Coronary artery (tissue), 2 donors: ENCODE data around the gene AP2S1.
"Not testable (repeated sequence)": the region's sequence is repeated elsewhere in the genome, so short reads cannot be mapped to it uniquely, and the experiment has no call there.

Experiments used
- DNase-seq: peaks from one replicate; pipeline ENCODE4 v3.0.0-alpha.2; 2017; ENCODE audit warnings: low spot score
- H3K27ac ChIP-seq, 2 donors: fragments of 200-600 bp; sonication (generic); one replicate each; pipeline ENCODE4 v1.5.1; 2016 to 2019
- H3K4me3 ChIP-seq: fragments of 200-600 bp; sonication (generic); 2 replicates; pipeline ENCODE4 v1.5.1; 2016; ENCODE audit warnings: mild to moderate bottlenecking, moderate library complexity
- CTCF ChIP-seq: fragments of 200-600 bp; sonication (generic); IDR thresholded peaks from one replicate; pipeline ENCODE4 v1.5.1; 2019; ENCODE audit warnings: antibody characterized with exemption

Gene AP2S1

GRCh38 chr19:46812977-46813838, 37.4 kb downstream of the AP2S1 start:
- H3K27ac ChIP-seq = peak overlapping the region; percentile 88 to 91
- DNase-seq = peak; percentile 85
- peak overlapping the region; percentile 20 for H3K4me3 ChIP-seq
- TF ChIP-seq CTCF = no peak

GRCh38 chr19:46809534-46810272, 40.9 kb downstream of the AP2S1 start:
- Histone ChIP-seq H3K4me3 (no peak overlapping the region), H3K27ac (no peak overlapping the region)
- no peak for DNase-seq
- TF ChIP-seq CTCF = no peak

GRCh38 chr19:46806656-46807055, 44.0 kb downstream of the AP2S1 start:
- no peak overlapping the region for H3K27ac ChIP-seq
- H3K4me3 ChIP-seq = no peak overlapping the region
- no peak for DNase-seq
- no peak for TF ChIP-seq CTCF

GRCh38 chr19:46804432-46804831, 46.2 kb downstream of the AP2S1 start:
- not testable (repeated sequence) for H3K4me3 ChIP-seq, H3K27ac ChIP-seq, DNase-seq

- no peak overlapping the region for H3K27ac ChIP-seq
- DNase-seq = no peak
- no peak for TF ChIP-seq CTCF
- H3K4me3 ChIP-seq = no peak overlapping the region
These were observed 47.1 kb downstream of the AP2S1 start for GRCh38 chr19:46803555-46803954.

GRCh38 chr19:46802152-46802551, 48.5 kb downstream of the AP2S1 start:
- no peak for TF ChIP-seq CTCF
- DNase-seq = no peak
- H3K27ac ChIP-seq = no peak overlapping the region
- H3K4me3 ChIP-seq = no peak overlapping the region

GRCh38 chr19:46798713-46799112, 51.9 kb downstream of the AP2S1 start:
- no peak overlapping the region for H3K4me3 ChIP-seq
- no peak for TF ChIP-seq CTCF
- H3K27ac ChIP-seq = no peak overlapping the region
- DNase-seq = no peak
